ENCODE results near the gene RGS7.

GRCh38 chr1:241020851-241021697 is 335.9 kb downstream of the RGS7 start:
- no peak for TF ChIP-seq CTCF (IDR thresholded peaks at IDR 0.05)
- TF ChIP-seq POLR2A (IDR thresholded peaks at IDR 0.05) = no peak

All from body of pancreas (tissue), 4 donors.